ENCODE results near the gene EYA3.

Gene EYA3

GRCh38 chr1:28114844-28115243 lies 26.4 kb upstream of the EYA3 start:
- no peak overlapping the region for H3K4me3 ChIP-seq (ENCODE audit: low read depth, low read length)
- DNase-seq (ENCODE audit: low read depth) = no peak

DNA sequence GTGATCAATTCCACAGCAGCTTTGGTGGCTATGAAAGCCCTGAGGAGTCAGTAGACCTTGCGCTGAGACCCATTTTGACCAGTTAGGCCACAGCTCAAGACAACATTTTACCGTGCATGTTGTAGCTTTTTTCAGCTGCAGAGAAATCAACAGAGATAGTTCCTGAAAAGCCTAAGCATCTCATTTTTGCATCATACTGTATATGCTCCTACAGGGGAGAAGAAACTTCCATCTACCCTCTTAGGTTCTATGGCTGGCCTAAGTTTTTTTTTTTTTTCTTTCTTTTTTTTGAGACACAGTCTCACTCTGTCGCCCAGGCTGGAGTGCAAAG lies 24.8 kb upstream of the EYA3 start:
- H3K4me3 ChIP-seq (ENCODE audit: low read depth, low read length) = no peak overlapping the region
- no peak for DNase-seq (ENCODE audit: low read depth)

DNA sequence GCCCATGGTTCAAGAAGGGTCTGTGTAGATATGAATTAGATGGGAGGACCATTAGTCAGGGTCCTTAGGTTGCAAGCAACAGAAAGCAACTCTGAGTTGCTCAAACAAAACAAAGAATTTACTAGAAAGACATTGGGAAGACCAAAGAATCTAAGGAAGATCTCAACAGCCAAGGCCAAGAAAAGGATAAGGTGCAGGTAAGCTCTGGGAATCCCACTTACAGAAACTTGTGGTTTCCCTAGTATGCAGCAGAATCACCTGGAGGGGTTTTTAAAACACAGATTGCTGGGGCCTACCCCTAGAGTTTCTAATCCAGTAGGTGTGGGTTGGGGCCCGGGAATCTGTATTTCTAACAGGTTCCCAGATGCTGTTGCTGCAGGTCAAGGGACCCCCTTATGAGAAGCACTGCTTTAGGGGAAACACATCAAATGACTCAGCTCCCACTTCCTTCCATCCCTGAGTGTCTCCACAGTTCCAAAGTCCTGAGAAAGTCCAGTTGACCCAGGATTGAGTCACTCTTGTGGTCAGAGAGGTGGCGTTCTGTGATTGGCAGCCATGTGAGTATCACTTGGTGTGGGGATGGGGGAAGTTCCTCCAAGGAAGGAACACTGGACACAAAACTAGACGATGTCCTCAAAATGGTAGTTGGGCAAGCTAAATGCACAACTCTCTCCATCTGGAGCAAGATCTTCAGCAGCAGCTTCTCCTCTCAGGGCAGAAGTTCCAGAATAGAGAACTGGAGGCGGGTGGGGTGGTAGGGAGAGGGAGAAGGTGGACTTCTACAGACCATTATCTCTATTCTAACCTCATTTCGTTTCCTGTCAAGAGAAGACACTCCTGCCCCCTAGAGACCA lies 24.2 kb upstream of the EYA3 start:
- no peak overlapping the region for H3K4me3 ChIP-seq (ENCODE audit: low read depth, low read length)
- no peak for DNase-seq (ENCODE audit: low read depth)

DNA sequence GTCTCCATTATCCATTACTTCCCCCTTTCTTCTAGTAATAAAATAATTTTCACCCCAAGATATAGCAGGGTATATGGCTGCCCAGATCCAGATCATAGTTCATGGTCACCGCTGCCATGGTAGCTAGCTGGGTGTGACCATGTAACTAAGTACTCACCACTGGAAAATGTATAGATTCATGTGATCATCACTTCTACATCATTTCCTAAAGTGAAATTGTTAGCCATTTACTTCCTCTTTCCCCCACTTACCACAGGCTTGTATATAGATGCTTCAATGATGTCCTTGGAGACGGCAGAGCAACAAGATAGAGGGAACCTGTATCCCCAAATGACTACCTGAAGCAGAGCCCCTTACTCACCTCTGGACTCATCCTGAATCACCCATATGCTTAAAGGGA lies 22.7 kb upstream of the EYA3 start:
- DNase-seq (ENCODE audit: low read depth) = no peak
- H3K4me3 ChIP-seq (ENCODE audit: low read depth, low read length) = no peak overlapping the region

DNA sequence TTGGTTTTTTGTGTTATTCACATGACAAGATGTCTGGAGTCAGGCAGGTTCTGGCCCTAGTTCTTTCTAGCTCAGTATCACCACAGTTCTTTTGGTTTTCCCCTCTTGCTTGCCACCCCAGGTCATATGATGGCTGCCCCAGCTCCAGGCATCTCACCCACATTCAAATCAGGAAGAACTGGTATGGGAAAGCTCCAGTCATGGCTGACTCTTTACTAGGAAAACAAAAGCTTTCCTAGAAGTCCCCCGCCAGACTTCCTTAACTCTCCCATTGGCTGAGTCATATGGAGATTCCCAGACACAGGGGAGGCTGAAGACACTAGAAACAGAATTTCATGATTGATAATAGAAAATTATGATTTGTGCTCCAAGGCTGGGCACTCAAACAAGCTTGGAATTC lies 22.1 kb upstream of the EYA3 start:
- H3K4me3 ChIP-seq (ENCODE audit: low read depth, low read length) = no peak overlapping the region
- DNase-seq (ENCODE audit: low read depth) = no peak

GRCh38 chr1:28109639-28110038 lies 21.2 kb upstream of the EYA3 start:
- H3K4me3 ChIP-seq (ENCODE audit: low read depth, low read length) = no peak overlapping the region
- DNase-seq (ENCODE audit: low read depth) = no peak

GRCh38 chr1:28108001-28108400 lies 19.6 kb upstream of the EYA3 start:
- no peak overlapping the region for H3K4me3 ChIP-seq (ENCODE audit: low read depth, low read length)
- DNase-seq (ENCODE audit: low read depth) = no peak

DNA sequence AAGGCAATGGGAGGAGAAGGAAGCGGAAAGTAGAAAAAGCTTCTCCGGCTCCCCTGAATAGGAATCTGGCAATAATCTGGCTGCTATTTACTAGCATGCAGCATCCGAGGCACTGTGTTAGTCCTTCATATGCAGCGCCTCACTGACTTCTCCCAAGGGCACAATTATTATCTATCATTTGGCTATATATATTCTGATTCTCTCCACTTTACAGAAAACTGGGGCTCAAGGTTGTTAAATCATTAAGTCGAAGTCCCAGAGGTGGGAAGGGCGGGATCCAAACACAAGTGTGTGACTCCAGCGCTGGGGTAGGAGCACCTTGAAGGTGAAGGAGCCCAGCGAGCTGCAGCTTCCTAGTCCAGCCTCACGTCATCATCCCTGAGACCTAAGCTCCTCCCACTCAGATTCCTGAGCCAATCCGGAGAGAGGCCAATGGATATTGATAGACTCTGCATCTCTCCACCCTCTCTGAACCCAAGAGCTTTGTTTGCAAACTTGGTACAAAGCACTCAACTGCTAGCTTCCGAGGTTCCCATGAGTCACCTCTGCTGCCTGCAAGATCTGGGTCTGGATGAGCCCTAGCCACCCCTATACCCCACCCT lies 16.6 kb upstream of the EYA3 start:
- peak overlapping the region; percentile 29 for H3K4me3 ChIP-seq (ENCODE audit: low read depth, low read length)
- DNase-seq (ENCODE audit: low read depth) = no peak

DNA sequence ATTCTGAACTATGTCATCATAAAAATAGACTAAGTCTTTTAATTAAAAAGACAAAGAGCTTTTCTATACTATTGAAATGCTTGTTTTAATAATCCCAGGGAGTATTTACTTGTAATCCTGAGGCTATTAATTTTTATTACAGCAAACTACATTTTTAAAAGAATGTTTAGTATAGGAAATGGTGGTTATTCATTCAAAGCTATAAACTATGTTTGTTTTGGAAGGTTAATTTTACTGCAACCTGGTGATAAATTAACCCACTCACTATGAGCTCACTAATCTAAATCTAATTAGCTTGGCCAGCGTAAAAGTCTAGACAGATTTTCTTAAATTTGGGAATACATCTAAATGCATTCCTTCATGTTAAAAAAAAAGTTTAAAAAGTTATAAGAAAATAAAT lies 13.8 kb upstream of the EYA3 start:
- H3K4me3 ChIP-seq (ENCODE audit: low read depth, low read length) = no peak overlapping the region
- no peak for DNase-seq (ENCODE audit: low read depth)

DNA sequence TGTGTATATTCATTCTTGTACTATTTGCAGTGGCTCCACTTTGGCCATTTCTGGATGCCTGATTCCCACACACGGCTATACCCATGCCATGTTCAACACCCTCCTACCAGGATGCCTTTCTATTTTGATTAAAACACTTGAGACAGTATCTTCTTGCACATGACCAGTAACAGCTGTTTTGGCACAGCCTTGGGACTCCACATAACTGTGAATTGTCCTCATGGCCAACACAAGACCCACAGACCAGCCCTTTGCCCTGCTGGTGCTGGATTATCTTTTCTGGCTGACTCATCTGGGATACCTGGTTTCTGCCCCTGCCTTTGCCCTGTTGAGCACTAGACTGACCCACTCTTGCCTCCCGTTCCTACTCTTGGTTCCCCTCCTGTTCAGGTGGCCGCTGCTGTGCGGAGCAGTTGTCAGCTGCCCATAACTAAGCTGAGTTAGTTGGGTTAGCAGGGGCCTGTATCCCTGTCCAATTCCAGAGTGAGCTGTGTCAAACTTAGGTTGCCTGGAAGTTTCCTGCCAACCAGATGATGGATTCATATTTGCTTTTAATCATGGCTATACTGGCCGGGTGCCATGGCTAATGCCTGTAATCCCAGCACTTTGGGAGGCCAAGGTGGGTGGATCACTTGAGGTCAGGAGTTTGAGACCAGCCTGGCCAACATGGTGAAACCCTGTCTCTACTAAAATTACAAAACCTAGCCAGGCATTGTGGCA lies 10.8 kb upstream of the EYA3 start:
- DNase-seq (ENCODE audit: low read depth) = no peak
- no peak overlapping the region for H3K4me3 ChIP-seq (ENCODE audit: low read depth, low read length)

DNA sequence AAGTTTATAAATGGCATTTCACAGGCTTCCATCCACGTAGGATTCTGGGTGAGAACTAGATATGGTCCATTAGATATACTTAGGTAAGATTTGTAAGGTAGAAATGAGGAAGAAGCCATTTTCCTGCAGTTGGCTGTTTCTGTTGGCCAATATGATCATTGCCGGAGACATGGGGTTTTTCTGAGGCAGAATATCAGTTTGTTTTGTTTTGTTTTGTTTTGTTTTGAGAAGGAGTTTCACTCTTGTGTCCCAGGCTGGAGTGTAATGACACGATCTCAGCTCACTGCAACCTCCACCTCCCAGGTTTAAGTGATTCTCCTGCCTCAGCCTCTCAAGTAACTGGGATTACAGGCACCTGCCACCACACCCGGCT lies 8.7 kb upstream of the EYA3 start:
- no peak overlapping the region for H3K4me3 ChIP-seq (ENCODE audit: low read depth, low read length)
- DNase-seq (ENCODE audit: low read depth) = no peak

DNA sequence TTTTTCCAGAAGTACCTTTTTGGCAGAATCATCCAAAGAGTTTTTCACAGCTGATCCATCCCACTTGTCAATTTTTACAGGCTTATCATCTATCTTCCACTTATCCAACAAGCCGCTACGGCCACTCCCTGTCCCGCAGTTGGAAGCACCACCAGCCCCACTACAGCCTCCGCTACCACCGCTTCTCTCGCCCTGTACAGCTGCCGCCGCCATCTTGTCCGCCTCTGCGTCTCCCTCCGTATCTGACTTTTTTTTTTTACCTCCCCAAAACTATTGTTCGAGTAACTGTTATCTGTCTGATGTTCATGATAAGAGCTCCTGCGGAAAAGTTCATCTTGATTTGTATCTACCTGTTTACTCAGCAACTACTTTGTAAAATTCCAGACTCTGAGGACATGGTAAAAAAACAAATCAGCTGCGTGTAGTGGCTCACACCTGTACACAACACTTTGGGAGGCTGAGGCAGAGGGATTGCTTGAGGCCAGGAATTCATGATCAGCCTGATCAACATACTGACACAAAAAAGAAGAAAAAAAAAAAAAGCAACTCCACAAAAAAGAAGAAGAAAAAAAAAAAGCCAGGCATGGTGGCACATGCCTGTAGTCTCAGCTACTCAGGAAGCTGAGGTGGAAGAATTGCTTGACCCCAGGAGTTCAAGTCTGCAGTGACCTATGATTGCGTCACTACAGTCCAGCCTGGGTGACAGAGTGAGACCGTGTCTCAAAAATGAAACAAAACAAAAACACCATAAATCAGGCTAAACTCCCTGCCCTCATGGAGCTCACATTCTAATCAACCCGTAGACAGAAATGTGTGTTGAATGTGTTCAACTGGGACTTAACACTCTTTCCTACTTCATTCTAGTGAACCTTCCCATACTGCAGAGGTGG lies 8.0 kb upstream of the EYA3 start:
- no peak overlapping the region for H3K4me3 ChIP-seq (ENCODE audit: low read depth, low read length)
- no peak for DNase-seq (ENCODE audit: low read depth)

DNA sequence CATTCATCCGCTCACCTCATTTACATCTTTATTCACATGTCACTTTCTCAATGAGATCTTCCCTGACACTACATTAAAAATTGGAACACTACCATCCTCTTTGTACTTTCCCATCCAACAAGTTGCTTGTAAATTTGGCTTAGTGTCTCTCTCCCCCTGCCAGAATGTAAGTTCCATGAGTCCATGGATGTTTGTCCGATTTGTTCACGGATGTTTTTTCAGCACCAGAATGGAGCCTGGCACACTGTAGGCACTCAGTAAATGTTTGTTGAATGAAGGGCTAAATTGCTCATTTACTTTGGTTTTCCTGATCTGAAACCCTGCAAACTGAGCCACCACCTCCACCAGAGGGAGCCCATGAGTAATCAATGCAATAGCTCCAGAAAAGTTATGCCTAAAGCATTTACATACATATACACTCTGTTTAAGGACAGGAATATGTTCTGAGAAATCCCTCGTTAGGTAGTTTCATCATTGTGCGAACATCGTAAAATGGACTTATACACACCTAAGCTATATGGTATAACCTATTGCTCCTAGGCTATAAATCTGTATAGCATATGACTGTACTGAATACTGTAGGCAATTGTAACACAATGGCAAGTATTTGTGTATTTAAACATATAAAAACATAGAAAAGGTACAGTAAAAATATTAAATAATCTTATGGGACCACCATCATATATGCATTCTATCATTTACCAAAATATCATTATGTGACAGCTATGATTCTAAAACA lies 2.8 kb upstream of the EYA3 start:
- no peak overlapping the region for H3K4me3 ChIP-seq (ENCODE audit: low read depth, low read length)
- DNase-seq (ENCODE audit: low read depth) = no peak

DNA sequence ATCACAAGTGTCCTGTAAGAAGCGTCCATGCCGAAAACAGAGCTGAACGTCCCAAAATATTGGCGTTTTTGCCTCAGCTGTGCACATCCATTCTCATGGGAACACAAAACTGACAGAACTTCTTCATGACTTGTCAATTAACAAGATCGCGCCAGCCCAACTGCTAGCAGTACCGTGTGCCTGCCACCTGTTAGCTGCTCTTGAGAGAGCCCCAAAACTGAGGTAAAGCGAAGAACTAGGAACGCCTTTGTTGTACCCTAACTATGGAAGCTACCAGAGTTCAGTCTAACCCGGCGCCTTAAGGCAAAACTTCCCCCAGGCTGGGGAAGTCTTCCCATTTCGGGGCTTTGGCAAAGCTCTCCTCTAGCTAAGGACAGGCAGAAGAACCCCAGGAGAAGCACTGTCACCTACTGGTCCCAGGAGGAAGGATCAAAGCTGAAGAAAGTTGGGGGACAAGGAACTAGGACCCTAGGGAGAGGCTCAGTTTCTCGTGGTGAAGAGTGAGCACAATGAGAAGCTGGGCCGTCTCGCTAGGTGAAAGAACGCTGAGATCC lies 719 bp downstream of the EYA3 start:
- DNase-seq (ENCODE audit: low read depth) = no peak

DNA sequence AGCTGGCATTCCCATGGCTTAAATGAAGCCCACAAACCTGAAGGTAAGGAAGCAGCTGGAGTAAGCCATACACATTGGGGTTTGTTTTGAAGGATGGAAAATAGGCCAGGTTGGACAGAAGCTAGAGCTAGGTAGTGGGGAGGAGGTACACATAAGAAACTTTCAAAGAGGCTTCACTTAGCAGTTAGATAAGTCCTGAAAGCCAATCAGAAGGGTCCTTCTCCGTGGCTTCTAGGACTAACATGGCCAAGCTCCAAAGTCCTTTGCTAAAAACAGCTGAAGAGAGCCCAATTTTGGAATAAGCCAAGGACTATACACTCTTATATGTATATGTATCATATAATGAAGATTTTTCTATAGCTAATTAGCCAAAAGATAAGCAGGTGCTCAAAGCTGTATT lies 1.8 kb downstream of the EYA3 start:
- no peak overlapping the region for H3K4me3 ChIP-seq (ENCODE audit: low read depth, low read length)
- no peak for DNase-seq (ENCODE audit: low read depth)

More for the DNA sequence above, 719 bp downstream of the EYA3 start:
- peak overlapping the region; percentile 87 for H3K4me3 ChIP-seq (ENCODE audit: low read depth, low read length)

- no peak for DNase-seq (ENCODE audit: low read depth)
- H3K4me3 ChIP-seq (ENCODE audit: low read depth, low read length) = no peak overlapping the region
These were observed 3.3 kb downstream of the EYA3 start for GRCh38 chr1:28085129-28085528.

DNA sequence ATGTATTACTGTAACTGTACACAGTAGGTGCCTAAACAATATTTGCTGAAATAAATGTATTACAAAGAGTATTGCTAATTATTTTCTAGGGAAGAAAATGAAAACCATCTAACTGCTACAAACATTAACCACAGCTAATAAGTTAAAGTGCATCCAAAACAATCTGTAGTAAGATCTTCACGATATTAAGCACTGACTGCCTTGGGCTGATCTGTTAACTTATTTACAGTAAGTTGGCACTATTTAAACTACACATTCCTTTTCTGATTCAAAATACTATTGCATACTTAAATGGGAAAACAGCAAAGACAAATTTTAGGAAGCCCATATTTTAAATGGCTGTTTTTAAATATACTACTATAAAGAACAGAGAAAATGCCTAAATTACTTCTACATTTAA lies 4.5 kb downstream of the EYA3 start:
- DNase-seq (ENCODE audit: low read depth) = no peak
- no peak overlapping the region for H3K4me3 ChIP-seq (ENCODE audit: low read depth, low read length)

DNA sequence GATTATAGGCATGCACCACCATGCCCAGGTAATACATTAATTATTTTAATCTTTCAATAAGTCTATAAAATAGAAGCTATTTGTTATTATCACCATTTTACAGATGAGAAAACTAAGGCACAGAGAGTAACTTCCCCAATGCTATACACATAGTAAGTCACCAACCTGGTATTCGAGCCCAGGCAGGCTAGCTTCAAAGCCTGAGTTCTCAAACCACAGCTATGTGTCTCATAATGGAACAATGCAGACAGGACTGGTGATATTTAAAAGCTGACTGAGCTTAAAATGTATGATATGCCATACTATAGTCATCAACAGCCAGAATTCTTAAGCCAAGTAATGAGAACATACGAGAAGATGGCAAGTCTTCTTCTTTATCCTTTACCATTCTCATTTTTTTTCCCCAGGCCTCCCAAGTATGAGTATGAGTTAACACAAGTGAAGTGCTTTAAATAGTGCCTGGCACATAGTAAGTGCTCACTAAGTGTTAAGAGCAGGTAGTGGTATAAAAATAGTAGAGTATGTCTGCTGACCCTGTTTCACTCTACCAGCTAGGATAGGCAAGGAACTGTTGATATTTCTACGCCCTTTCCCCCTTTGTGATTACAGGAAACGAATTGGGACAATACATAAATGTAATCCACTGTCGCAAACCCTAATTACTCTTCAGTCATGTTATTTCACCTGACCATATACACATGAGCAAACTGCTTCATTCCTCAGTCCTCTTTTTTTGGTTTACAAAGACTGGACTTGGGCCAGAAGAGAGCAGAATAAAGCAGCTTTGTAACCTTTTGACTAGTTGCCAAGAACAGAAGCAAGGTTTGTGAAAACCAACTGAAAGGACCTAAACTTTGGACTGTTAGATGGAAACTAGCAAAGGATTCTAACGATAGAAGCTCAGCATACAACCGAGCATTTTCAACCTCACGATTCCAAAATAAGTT lies 9.5 kb downstream of the EYA3 start:
- no peak for DNase-seq (ENCODE audit: low read depth)
- no peak overlapping the region for H3K4me3 ChIP-seq (ENCODE audit: low read depth, low read length)

Data from skeletal muscle cell (primary cell).